NT2/D1 (cell line): ENCODE results near the gene STAT4.

ENCODE experiments used
- YY1 ChIP-seq: IDR thresholded peaks from 2 replicates; pipeline ENCODE4 v1.6.1; 2011; ENCODE audit not compliant: insufficient read length, insufficient read depth
- ZNF274 ChIP-seq: IDR thresholded peaks from 2 replicates; pipeline ENCODE4 v1.6.1; 2011; ENCODE audit warnings: mild to moderate bottlenecking, low read depth, low read length

GRCh38 chr2:191190861-191191552, 40.2 kb upstream of the STAT4 start:
- TF ChIP-seq YY1, result no peak
- TF ChIP-seq ZNF274, result no peak
